ENCODE measurements around the gene GRID2.
"Not testable (repeated sequence)": the region's sequence is repeated elsewhere in the genome, so short reads cannot be mapped to it uniquely, and the experiment has no call there.

DNA sequence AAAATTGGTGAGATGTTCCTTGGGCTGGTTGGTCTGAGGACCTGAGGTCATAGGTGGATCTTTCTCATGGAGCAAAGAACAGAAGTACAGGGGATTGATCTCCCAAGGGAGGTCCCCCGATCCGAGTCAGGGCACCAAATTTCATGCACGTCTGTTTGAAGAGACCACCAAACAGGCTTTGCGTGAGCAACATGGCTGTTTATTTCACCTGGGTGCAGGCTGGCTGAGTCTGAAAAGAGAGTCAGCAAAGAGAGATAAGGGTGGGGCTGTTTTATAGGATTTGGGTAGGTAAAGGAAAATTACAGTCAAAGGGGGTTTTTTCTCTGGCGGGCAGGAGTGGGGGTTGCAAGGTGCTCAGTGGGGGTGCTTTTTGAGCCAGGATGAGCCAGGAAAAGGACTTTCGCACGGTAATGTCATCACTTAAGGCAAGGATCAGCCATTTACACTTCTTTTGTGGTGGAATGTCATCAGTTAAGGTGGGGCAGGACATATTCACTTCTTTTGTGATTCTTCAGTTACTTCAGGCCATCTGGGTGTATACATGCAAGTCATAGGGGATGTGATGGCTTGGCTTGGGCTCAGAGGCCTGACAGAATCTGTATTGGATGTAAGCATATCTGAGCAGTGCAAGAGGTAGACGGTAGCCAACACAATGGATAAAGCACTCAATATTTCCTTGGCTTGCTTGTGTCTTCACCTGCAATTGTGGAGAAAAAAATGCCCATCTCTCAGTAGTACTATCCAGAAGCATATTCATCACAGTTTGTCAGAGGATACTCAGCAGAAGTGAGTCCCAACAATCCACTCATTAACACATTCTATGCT is 26.5 kb upstream of the GRID2 start:
- TF ChIP-seq, protein P1, sequence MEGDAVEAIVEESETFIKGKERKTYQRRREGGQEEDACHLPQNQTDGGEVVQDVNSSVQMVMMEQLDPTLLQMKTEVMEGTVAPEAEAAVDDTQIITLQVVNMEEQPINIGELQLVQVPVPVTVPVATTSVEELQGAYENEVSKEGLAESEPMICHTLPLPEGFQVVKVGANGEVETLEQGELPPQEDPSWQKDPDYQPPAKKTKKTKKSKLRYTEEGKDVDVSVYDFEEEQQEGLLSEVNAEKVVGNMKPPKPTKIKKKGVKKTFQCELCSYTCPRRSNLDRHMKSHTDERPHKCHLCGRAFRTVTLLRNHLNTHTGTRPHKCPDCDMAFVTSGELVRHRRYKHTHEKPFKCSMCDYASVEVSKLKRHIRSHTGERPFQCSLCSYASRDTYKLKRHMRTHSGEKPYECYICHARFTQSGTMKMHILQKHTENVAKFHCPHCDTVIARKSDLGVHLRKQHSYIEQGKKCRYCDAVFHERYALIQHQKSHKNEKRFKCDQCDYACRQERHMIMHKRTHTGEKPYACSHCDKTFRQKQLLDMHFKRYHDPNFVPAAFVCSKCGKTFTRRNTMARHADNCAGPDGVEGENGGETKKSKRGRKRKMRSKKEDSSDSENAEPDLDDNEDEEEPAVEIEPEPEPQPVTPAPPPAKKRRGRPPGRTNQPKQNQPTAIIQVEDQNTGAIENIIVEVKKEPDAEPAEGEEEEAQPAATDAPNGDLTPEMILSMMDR (IDR thresholded peaks at IDR 0.05): not testable (repeated sequence)
- not testable (repeated sequence) for TF ChIP-seq POLR2A (IDR thresholded peaks at IDR 0.05)

Measured in thyroid gland (tissue), 4 donors.